HepG2 (cell line): ENCODE data around the gene NAE1. TPM values are rescaled to one million over a fixed set of nuclear protein-coding genes. Genes with fewer than 3 reads are reported as not detected.

Experiments
- BCL3 ChIP-seq: sonication (generic); formaldehyde crosslinking; IDR thresholded peaks from 2 replicates; pipeline ENCODE4 v1.5.1; 2020; ENCODE audit warnings: mild to moderate bottlenecking, missing genetic modification reagents, moderate library complexity
- BHLHE40 ChIP-seq: IDR thresholded peaks from 2 replicates; pipeline ENCODE4 v1.6.1; 2011; ENCODE audit warnings: low read length, improper control_type of control experiment
- FIP1L1 ChIP-seq: fragments of 200-400 bp; formaldehyde crosslinking; IDR thresholded peaks from 2 replicates; pipeline ENCODE4 v1.6.1; 2018; ENCODE audit warnings: low read depth, mild to moderate bottlenecking, low read length, moderate library complexity, borderline replicate concordance; ENCODE audit not compliant: insufficient read depth
- HNRNPLL ChIP-seq: fragments of 200-400 bp; formaldehyde crosslinking; IDR thresholded peaks from 2 replicates; pipeline ENCODE4 v1.6.1; 2017; ENCODE audit warnings: mild to moderate bottlenecking, low read depth, low read length; ENCODE audit not compliant: poor library complexity, severe bottlenecking
- KAT2B ChIP-seq: fragments of 150-350 bp; IDR thresholded peaks from 2 replicates; pipeline ENCODE4 v1.6.1; 2014; ENCODE audit warnings: low read depth, low read length, borderline replicate concordance
- KLF11 ChIP-seq: IDR thresholded peaks from 2 replicates; pipeline ENCODE4 v1.6.1; 2016; ENCODE audit warnings: missing compliant biosample characterization
- MIER2 ChIP-seq: IDR thresholded peaks from 2 replicates; pipeline ENCODE4 v1.6.1; 2016; ENCODE audit warnings: missing biosample characterization, missing genetic modification reagents
- NR2C2 ChIP-seq: sonication (generic); formaldehyde crosslinking; IDR thresholded peaks from 2 replicates; pipeline ENCODE4 v1.4.0; 2020; ENCODE audit warnings: missing genetic modification reagents, mild to moderate bottlenecking, moderate library complexity, borderline replicate concordance
- PBX3 ChIP-seq: sonication (generic); formaldehyde crosslinking; IDR thresholded peaks from 2 replicates; pipeline ENCODE4 v1.8.1; 2023; ENCODE audit warnings: missing genetic modification reagents, inconsistent platforms, borderline replicate concordance
- RBM39 ChIP-seq: fragments of 200-400 bp; formaldehyde crosslinking; IDR thresholded peaks from one replicate; pipeline ENCODE4 v1.6.1; 2018; ENCODE audit warnings: antibody characterized with exemption, mild to moderate bottlenecking, low read depth, low read length; ENCODE audit not compliant: poor library complexity, severe bottlenecking
- SP2 ChIP-seq: sonication (generic); formaldehyde crosslinking; IDR thresholded peaks from 2 replicates; pipeline ENCODE4 v1.5.1; 2020; ENCODE audit warnings: mild to moderate bottlenecking, missing genetic modification reagents
- SRSF9 ChIP-seq: fragments of 200-400 bp; formaldehyde crosslinking; IDR thresholded peaks from 2 replicates; pipeline ENCODE4 v1.6.1; 2018; ENCODE audit warnings: borderline replicate concordance, mild to moderate bottlenecking, low read depth, low read length; ENCODE audit not compliant: insufficient read depth, poor library complexity, severe bottlenecking
- ZBTB10 ChIP-seq: sonication (generic); formaldehyde crosslinking; IDR thresholded peaks from 2 replicates; pipeline ENCODE4 v1.4.0; 2020; ENCODE audit warnings: missing genetic modification reagents, borderline replicate concordance
- ZNF256 ChIP-seq: sonication (generic); formaldehyde crosslinking; conservative IDR thresholded peaks from 2 replicates; pipeline ENCODE4 v1.4.0; 2020; ENCODE audit warnings: missing genetic modification reagents
- ZNF296 ChIP-seq: sonication (generic); formaldehyde crosslinking; conservative IDR thresholded peaks from 2 replicates; pipeline ENCODE4 v1.5.0; 2020; ENCODE audit warnings: mild to moderate bottlenecking, missing genetic modification reagents
- ZNF567 ChIP-seq: sonication (generic); formaldehyde crosslinking; IDR thresholded peaks from 2 replicates; pipeline ENCODE4 v1.8.1; 2023; ENCODE audit warnings: mild to moderate bottlenecking, missing genetic modification reagents, borderline replicate concordance
- ZNF644 ChIP-seq: IDR thresholded peaks from 2 replicates; pipeline ENCODE4 v1.6.1; 2016; ENCODE audit warnings: low read depth
- ZXDC ChIP-seq: sonication (generic); formaldehyde crosslinking; IDR thresholded peaks from 2 replicates; pipeline ENCODE4 v1.5.0; 2020; ENCODE audit warnings: mild to moderate bottlenecking, missing genetic modification reagents
- polyA plus RNA-seq, 8 experiments: library from polyadenylated mRNA; depleted of rRNA in 3 of 8; stranded (reverse) in 7 of 8; unstranded in 1 of 8; fragments of >200 nt; fragmentation: Illumina TruSeq in 4 of 8; extraction: Trizol in 4 of 8; gene quantifications; 2 replicates each; pipeline versions ENCODE4 v1.2.1 to v1.2.3, GENCODE V29; 2011 to 2016; ENCODE audit warnings: low read depth in 4 of 8, missing spikeins in 1 of 8, mixed read lengths in 1 of 8; ENCODE audit not compliant: insufficient read depth in 1 of 8
- total RNA-seq, 5 experiments: library from RNA; depleted of rRNA; stranded (reverse); fragments of >200 nt; fragmentation: Illumina TruSeq; extraction: Trizol; gene quantifications; 2 replicates each; pipeline ENCODE4 v1.2.3, GENCODE V29; 2016; ENCODE audit warnings: low read depth in 1 of 5

Gene NAE1
- total and polyA plus RNA-seq, 2 of the 13 experiments (the other 11 are each of a cell fraction or from before 2014, with no cell fraction given): 95.7 to 206 TPM

GRCh38 chr16:66872943-66873684, 42.3 kb upstream of the NAE1 start (continued):
- TF ChIP-seq KAT2B (no peak), RBM39 (peak; percentile 70), KLF11 (CRISPR knock-in tag) (peak; percentile 65; the same call in 1 of the 2 replicates), MIER2 (peak; percentile 57; the same call in 1 of the 2 replicates), SP2 (CRISPR knock-in tag) (no peak), ZBTB10 (CRISPR knock-in tag) (no peak), ZNF567 (CRISPR knock-in tag) (no peak), HNRNPLL (peak; percentile 77), FIP1L1 (no peak), ZNF644 (no peak), SRSF9 (no peak), NR2C2 (CRISPR knock-in tag) (no peak), ZNF296 (CRISPR knock-in tag) (no peak), BCL3 (CRISPR knock-in tag) (no peak), PBX3 (no peak), ZNF256 (no peak), BHLHE40 (peak; percentile 61), ZXDC (CRISPR knock-in tag) (0 out of 2 replicates have a peak, but pooled peaks have one; percentile 40)
